Forelimb muscle (tissue), 1 donor: ENCODE results near the gene HLA-DOA. TPM values are rescaled to one million over a fixed set of nuclear protein-coding genes. Genes with fewer than 3 reads are reported as not detected.

ENCODE experiments used
- DNase-seq: peaks from one replicate; pipeline ENCODE4 v3.0.0-alpha.2; 2013; ENCODE audit warnings: low read depth
- polyA plus RNA-seq: library from polyadenylated mRNA; unstranded; fragments of 120-200 nt; gene quantifications from one replicate; pipeline ENCODE4 v1.2.1, GENCODE V29; 2013; ENCODE audit not compliant: insufficient read length

HLA-DOA gene
- polyA plus RNA-seq, 1 donor: 0.56 TPM

- DNase-seq: no peak
Observed at GRCh38 chr6:32977953-32978324, 31.5 kb downstream of the HLA-DOA start.

GRCh38 chr6:32977272-32977952 lies 32.0 kb downstream of the HLA-DOA start:
- no peak for DNase-seq

- no peak for DNase-seq
Observed at GRCh38 chr6:32976334-32977069, 32.9 kb downstream of the HLA-DOA start.

- DNase-seq: no peak
Observed at GRCh38 chr6:32975886-32976285, 33.5 kb downstream of the HLA-DOA start.

GRCh38 chr6:32974541-32975308 lies 34.7 kb downstream of the HLA-DOA start:
- no peak for DNase-seq

- DNase-seq: no peak
Observed at GRCh38 chr6:32974016-32974333, 35.4 kb downstream of the HLA-DOA start.

- no peak for DNase-seq
Observed at GRCh38 chr6:32973144-32974015, 36.0 kb downstream of the HLA-DOA start.

GRCh38 chr6:32972353-32973143 lies 36.8 kb downstream of the HLA-DOA start:
- no peak for DNase-seq

GRCh38 chr6:32971581-32972352 lies 37.6 kb downstream of the HLA-DOA start:
- peak; percentile 100 for DNase-seq

GRCh38 chr6:32971242-32971580 lies 38.2 kb downstream of the HLA-DOA start:
- no peak for DNase-seq

- peak; percentile 61 for DNase-seq
Observed at GRCh38 chr6:32970413-32971241, 38.8 kb downstream of the HLA-DOA start.

GRCh38 chr6:32969685-32970412 lies 39.5 kb downstream of the HLA-DOA start:
- no peak for DNase-seq

- no peak for DNase-seq
Observed at GRCh38 chr6:32968867-32969684, 40.3 kb downstream of the HLA-DOA start.

- peak; percentile 93 for DNase-seq
Observed at GRCh38 chr6:32968093-32968866, 41.1 kb downstream of the HLA-DOA start, which contains the start of gene BRD2. Gene BRD2 (plus strand): TSS chr6:32968594. CDS start chr6:32972899, 4,305 bp downstream.

GRCh38 chr6:32967151-32968091 lies 42.0 kb downstream of the HLA-DOA start:
- DNase-seq: no peak

GRCh38 chr6:32964776-32965175 lies 44.6 kb downstream of the HLA-DOA start:
- DNase-seq: no peak
